ENCODE measurements around the gene ANKRD13D. TPM values are rescaled to one million over a fixed set of nuclear protein-coding genes. Genes with fewer than 3 reads are reported as not detected.

ANKRD13D gene
- total and polyA plus RNA-seq, 2 experiments from 2014 or later = 20.3 to 30.8 TPM

- Histone ChIP-seq H3F3A (replicated peaks; ENCODE audit: low read depth) (peaks cover 6% of the 10 kb centered on the region; the same call in 1 of the 2 replicates), H3K9me2 (ENCODE audit: insufficient read depth) (no peaks in the 10 kb centered on the region), H3K79me2 (replicated peaks; ENCODE audit: insufficient read depth) (no peaks in the 10 kb centered on the region), H4K20me1 (replicated peaks; ENCODE audit: insufficient read depth) (no peaks in the 10 kb centered on the region), H3K27me3 (ENCODE audit: insufficient read depth) (peaks cover 16% of the 10 kb centered on the region), H3K4me3 (no peak overlapping the region), H3K4me1 (ENCODE audit: insufficient read depth) (peaks cover under 1% of the 10 kb centered on the region; the same call in 1 of the 2 replicates), H2AFZ (no peak overlapping the region), H3K4me2 (no peak overlapping the region), H3K27ac (ENCODE audit: low read depth) (no peak overlapping the region), H3K36me3 (ENCODE audit: insufficient read depth) (no peaks in the 10 kb centered on the region)
- H3K4me1 Mint-ChIP-seq = peaks cover 7% of the 10 kb centered on the region
- ATAC-seq (no peak), DNase-seq (ENCODE audit: low spot score) (no peak)
- H3K27ac Mint-ChIP-seq = no peak overlapping the region
- H3K36me3 Mint-ChIP-seq (ENCODE audit: low read depth) = no peaks in the 10 kb centered on the region; the same call in 2 of the 3 replicates
- H3K9me3 Mint-ChIP-seq = no peaks in the 10 kb centered on the region; the same call in 2 of the 3 replicates
- H3K27me3 Mint-ChIP-seq (ENCODE audit: insufficient read depth, low read depth, poor library complexity) = peaks cover 12% of the 10 kb centered on the region
- TF ChIP-seq ETS1 (IDR thresholded peaks at IDR 0.05) (no peak), CREB1 (CRISPR knock-in tag; IDR thresholded peaks at IDR 0.05; ENCODE audit: low read depth) (no peak), JUNB (IDR thresholded peaks at IDR 0.05; ENCODE audit: unreplicated experiment) (no peak), EZH2phosphoT487 (IDR thresholded peaks at IDR 0.05; ENCODE audit: unreplicated experiment) (no peak), ZNF114 (CRISPR knock-in tag; IDR thresholded peaks at IDR 0.05) (no peak), POLR2AphosphoS5 (IDR thresholded peaks at IDR 0.05; ENCODE audit: low read depth) (no peak), STAT1 (IDR thresholded peaks at IDR 0.05; ENCODE audit: unreplicated experiment) (no peak), ZNF462 (CRISPR knock-in tag; IDR thresholded peaks at IDR 0.05) (no peak)
- no peak overlapping the region for H3K4me3 Mint-ChIP-seq
These were observed 34.4 kb downstream of the ANKRD13D start for GRCh38 chr11:67323526-67323925.
